H1 (cell line): ENCODE results near the gene ENPEP. TPM values are rescaled to one million over a fixed set of nuclear protein-coding genes. Genes with fewer than 3 reads are reported as not detected.

Source experiments
- CTCF ChIA-PET: fragments of 300-600 bp; sonication (Branson Sonifier 250); formaldehyde crosslinking; loops from one replicate; lab custom pipeline; 2021; ENCODE audit not compliant: partially characterized antibody; lab: Charles Lee
- POLR2A ChIA-PET: fragments of 300-600 bp; sonication (Branson Sonifier 250); formaldehyde crosslinking; loops from one replicate; lab custom pipeline; 2021; ENCODE audit warnings: inconsistent platforms; ENCODE audit not compliant: partially characterized antibody; lab: Charles Lee
- DNase-seq, 2 experiments: peaks; one replicate each; pipeline versions ENCODE4 v3.0.0 to v3.0.0-alpha.2; 2010 to 2022; ENCODE audit warnings: low spot score in 2 of 2, low read depth in 1 of 2, mixed read lengths in 1 of 2
- FAIRE-seq: peaks from 2 replicates; lab custom pipeline; 2011; peaks lifted over from hg19 to GRCh38; lab: Jason Lieb, UNC
- H2AFZ ChIP-seq: 2 replicates; pipeline ENCODE4 v1.8.1; 2012; ENCODE audit warnings: low read length, inconsistent platforms
- H2AK5ac ChIP-seq: 2 replicates; pipeline ENCODE4 v1.6.1; 2013; ENCODE audit warnings: low read depth, low read length
- H2BK120ac ChIP-seq: replicated peaks from 2 replicates; pipeline ENCODE3; 2013; ENCODE audit warnings: low read depth, low read length, inconsistent platforms
- H2BK12ac ChIP-seq: 2 replicates; pipeline ENCODE4 v1.6.1; 2013; ENCODE audit warnings: low read depth, low read length
- H2BK15ac ChIP-seq: 2 replicates; pipeline ENCODE4 v1.6.1; 2013; ENCODE audit warnings: low read length
- H2BK20ac ChIP-seq: 2 replicates; pipeline ENCODE4 v1.6.1; 2013; ENCODE audit warnings: low read length
- H2BK5ac ChIP-seq: 2 replicates; pipeline ENCODE4 v1.6.1; 2013; ENCODE audit warnings: low read depth, low read length
- H3K14ac ChIP-seq: 2 replicates; pipeline ENCODE4 v1.6.1; 2013; ENCODE audit warnings: inconsistent platforms; ENCODE audit not compliant: insufficient read length
- H3K18ac ChIP-seq: 2 replicates; pipeline ENCODE4 v1.6.1; 2013; ENCODE audit warnings: low read length; ENCODE audit errors: extremely low read depth
- H3K23ac ChIP-seq: 2 replicates; pipeline ENCODE4 v1.6.1; 2013; ENCODE audit warnings: inconsistent platforms; ENCODE audit not compliant: insufficient read length
- H3K23me2 ChIP-seq: 2 replicates; pipeline ENCODE4 v1.6.1; 2013; ENCODE audit warnings: low read depth, low read length
- H3K27ac ChIP-seq: 2 replicates; pipeline ENCODE4 v1.6.1; 2011; ENCODE audit warnings: low read depth, low read length, inconsistent platforms
- H3K27me3 ChIP-seq, 4 experiments: replicated peaks in 1 of 4; 1 replicate in 1 of 4; 2 replicates in 3 of 4; pipeline versions ENCODE4 v1.6.1 to v1.8.1; 2011 to 2013; ENCODE audit warnings: low read length in 3 of 4, mild to moderate bottlenecking in 3 of 4, inconsistent platforms in 2 of 4, mixed read lengths in 2 of 4, moderate library complexity in 1 of 4; ENCODE audit not compliant: control insufficient read depth in 3 of 4, insufficient read depth in 3 of 4; ENCODE audit errors: extremely low read depth in 1 of 4
- H3K36me3 ChIP-seq, 4 experiments: 2 replicates each; pipeline versions ENCODE4 v1.6.1 to v1.8.1; 2011 to 2013; ENCODE audit warnings: mild to moderate bottlenecking in 4 of 4, low read length in 3 of 4, moderate library complexity in 2 of 4, control low read depth in 1 of 4, inconsistent platforms in 1 of 4; ENCODE audit not compliant: insufficient read depth in 4 of 4, control insufficient read depth in 2 of 4
- H3K4ac ChIP-seq: replicated peaks from 2 replicates; pipeline ENCODE3; 2013; ENCODE audit warnings: low read length, low read depth, mixed read lengths, inconsistent platforms; ENCODE audit not compliant: insufficient read length
- H3K4me1 ChIP-seq, 4 experiments: replicated peaks in 1 of 4; 1 replicate in 1 of 4; 2 replicates in 3 of 4; pipeline versions ENCODE4 v1.6.1 to v1.8.1; 2011 to 2013; ENCODE audit warnings: low read length in 3 of 4, inconsistent platforms in 2 of 4, mixed read lengths in 1 of 4; ENCODE audit not compliant: insufficient read depth in 4 of 4, control insufficient read depth in 3 of 4
- H3K4me2 ChIP-seq, 2 experiments: 2 replicates each; pipeline versions ENCODE4 v1.6.1 to v1.8.1; 2011 to 2013; ENCODE audit warnings: low read depth in 2 of 2, low read length in 2 of 2, control low read depth in 1 of 2, inconsistent platforms in 1 of 2, mild to moderate bottlenecking in 1 of 2; ENCODE audit not compliant: insufficient read depth in 1 of 2
- H3K4me3 ChIP-seq, 4 experiments: fragments of 200-600, 300-600 bp in 1 of 4; sonication (generic), shearing (Covaris generic), sonication (Bioruptor Twin) in 1 of 4; 2 replicates each; pipeline versions ENCODE4 v1.5.1 to v1.8.1; 2011 to 2016; ENCODE audit warnings: low read length in 4 of 4, low read depth in 3 of 4, control low read depth in 2 of 4, inconsistent platforms in 2 of 4, mild to moderate bottlenecking in 2 of 4, mixed read lengths in 1 of 4, moderate library complexity in 1 of 4; ENCODE audit not compliant: insufficient read depth in 2 of 4; ENCODE audit errors: extremely low read depth in 1 of 4
- H3K56ac ChIP-seq: replicated peaks from 2 replicates; pipeline ENCODE3; 2013; ENCODE audit warnings: low read depth, mild to moderate bottlenecking, mixed read lengths, low read length, inconsistent platforms; ENCODE audit not compliant: insufficient read length
- H3K79me1 ChIP-seq: 2 replicates; pipeline ENCODE4 v1.6.1; 2013; ENCODE audit warnings: low read depth, low read length, control low read depth
- H3K79me2 ChIP-seq, 2 experiments: 2 replicates each; pipeline versions ENCODE4 v1.6.1 to v1.8.1; 2012 to 2013; ENCODE audit warnings: low read length in 2 of 2, mild to moderate bottlenecking in 2 of 2, inconsistent platforms in 1 of 2; ENCODE audit not compliant: insufficient read depth in 2 of 2, control insufficient read depth in 1 of 2
- H3K9ac ChIP-seq, 4 experiments: replicated peaks in 1 of 4; 1 replicate in 1 of 4; 2 replicates in 3 of 4; pipeline versions ENCODE4 v1.6.1 to v1.8.1; 2011 to 2013; ENCODE audit warnings: low read depth in 3 of 4, low read length in 3 of 4, control low read depth in 2 of 4, mild to moderate bottlenecking in 2 of 4, moderate library complexity in 2 of 4, inconsistent platforms in 1 of 4; ENCODE audit errors: extremely low read depth in 1 of 4
- H3K9me3 ChIP-seq, 2 experiments: 2 replicates each; pipeline versions ENCODE4 v1.6.1 to v1.8.1; 2012 to 2013; ENCODE audit warnings: mild to moderate bottlenecking in 2 of 2, moderate library complexity in 2 of 2, control low read depth in 1 of 2, inconsistent platforms in 1 of 2, low read depth in 1 of 2, low read length in 1 of 2, mixed read lengths in 1 of 2; ENCODE audit not compliant: insufficient read depth in 2 of 2
- H4K20me1 ChIP-seq, 2 experiments: replicated peaks in 1 of 2; 2 replicates each; pipeline versions ENCODE3 to v1.8.1; 2011 to 2013; ENCODE audit warnings: inconsistent platforms in 2 of 2, low read length in 2 of 2, mild to moderate bottlenecking in 1 of 2; ENCODE audit not compliant: insufficient read depth in 2 of 2, control insufficient read depth in 1 of 2
- H4K5ac ChIP-seq: 2 replicates; pipeline ENCODE4 v1.6.1; 2013; ENCODE audit warnings: low read length, low read depth, mixed read lengths, inconsistent platforms; ENCODE audit not compliant: insufficient read length
- H4K8ac ChIP-seq: 2 replicates; pipeline ENCODE4 v1.8.0; 2013; ENCODE audit warnings: mild to moderate bottlenecking, moderate library complexity, low read length, inconsistent platforms; ENCODE audit not compliant: insufficient read depth; ENCODE audit errors: extremely low read depth
- H4K91ac ChIP-seq: replicated peaks from 2 replicates; pipeline ENCODE3; 2013; ENCODE audit warnings: low read length, mixed read lengths, inconsistent platforms; ENCODE audit not compliant: insufficient read length
- WGBS, 2 experiments: shearing (Covaris generic) in 1 of 2; methylation state at CpG; one replicate each; pipeline versions ENCODE4 v1.1.6 to v1.1.7; 2013 to 2015; ENCODE audit warnings: low lambda C conversion rate in 2 of 2, mixed read lengths in 2 of 2, inconsistent platforms in 1 of 2, low coverage in 1 of 2, missing lambda C conversion rate in 1 of 2; ENCODE audit not compliant: insufficient replicate concordance in 2 of 2, insufficient coverage in 1 of 2, insufficient read length in 1 of 2; ENCODE audit errors: extremely low coverage in 1 of 2, missing lambda C conversion rate in 1 of 2; 5-methylcytosine and 5-hydroxymethylcytosine counted together
- polyA plus RNA-seq, 7 experiments: library from polyadenylated mRNA; depleted of rRNA in 3 of 7; stranded (reverse) in 5 of 7; unstranded in 2 of 7; fragments of >200 nt in 5 of 7; fragments of 200-250 nt in 2 of 7; gene quantifications; 1 replicate in 5 of 7; 2 replicates in 1 of 7; 4 replicates in 1 of 7; pipeline versions ENCODE4 v1.2.1 to v1.2.3, GENCODE V29; 2011 to 2013; ENCODE audit warnings: missing spikeins in 2 of 7, mixed read lengths in 2 of 7
- total RNA-seq: library from RNA; stranded (reverse); fragmentation: NEBNext Ultra II Directional; extraction: Animal tissue kit (Norgen Biotek cat#: 25700); gene quantifications from 2 replicates; pipeline ENCODE4 v1.2.1, GENCODE V29; 2021

The ENPEP gene
- total and polyA plus RNA-seq, 2 of the 8 experiments (the other 6 are each of a cell fraction or from before 2014, with no cell fraction given): 0.09 to 0.61 TPM

DNA sequence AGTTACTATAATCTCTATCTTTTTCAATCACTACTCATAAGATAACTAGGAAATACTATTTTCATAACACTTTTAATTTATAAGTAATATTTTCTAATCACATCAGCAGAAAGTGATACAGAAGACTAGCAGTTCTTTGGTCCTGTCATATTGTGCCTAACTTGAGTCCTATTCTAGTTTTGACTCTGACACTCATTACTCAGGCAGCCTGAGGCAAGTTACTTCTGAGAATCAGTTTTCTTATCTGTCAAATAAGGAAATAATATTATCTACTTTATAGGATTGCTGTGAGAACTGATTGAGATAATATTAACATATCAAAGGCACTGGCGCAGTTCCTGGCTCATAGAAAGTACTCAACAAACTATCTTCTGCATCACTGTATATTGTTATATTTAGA, 129.1 kb downstream of the ENPEP start:
- no peak for FAIRE-seq
- WGBS, 2 experiments: 81% methylated on average over 1 of the region's 1 CpG; no CpG with 5 or more reads in 1 of the 2 experiments

More for the DNA sequence above, 129.1 kb downstream of the ENPEP start:
- Histone ChIP-seq H2BK20ac (no peak overlapping the region), H3K18ac (no peak overlapping the region), H3K27me3 (peaks cover 9 to 22% (median 17%) of the 10 kb centered on the region in 4 experiments), H3K23me2 (no peaks in the 10 kb centered on the region), H3K14ac (no peak overlapping the region), H3K4me2 (no peak overlapping the region), H3K9me3 (no peaks in the 10 kb centered on the region), H3K4ac (no peak overlapping the region), H3K9ac (no peak overlapping the region), H3K36me3 (no peaks in the 10 kb centered on the region), H4K91ac (no peak overlapping the region), H3K27ac (no peak overlapping the region), H2AFZ (no peak overlapping the region), H3K56ac (no peak overlapping the region), H3K79me2 (no peaks in the 10 kb centered on the region), H3K79me1 (no peaks in the 10 kb centered on the region), H3K23ac (no peak overlapping the region), H4K20me1 (peaks cover 0 to 5% of the 10 kb centered on the region in 2 experiments), H2BK5ac (no peak overlapping the region), H2AK5ac (no peak overlapping the region), H4K8ac (no peak overlapping the region), H2BK15ac (no peak overlapping the region), H2BK12ac (no peak overlapping the region), H2BK120ac (no peak overlapping the region), H4K5ac (no peak overlapping the region), H3K4me3 (no peak overlapping the region), H3K4me1 (0 out of 7 replicates have a peak, but pooled peaks cover 0 to 2% (median 0%) of the 10 kb centered on the region in 4 experiments)
- POLR2A ChIA-PET: no interaction called here
- CTCF ChIA-PET: interaction anchor here (1.4 kb wide), 1 partner anchor 14 kb away, joined by 3 read pairs; no protein-coding TSS in a partner anchor
- DNase-seq: no peak
